ENCODE measurements around the gene MARF1. TPM values are rescaled to one million over a fixed set of nuclear protein-coding genes. Genes with fewer than 3 reads are reported as not detected.

Gene MARF1
- total RNA-seq, 1 experiment from 2014 or later = 59.4 TPM

GRCh38 chr16:15613676-15614075, 29.3 kb downstream of the MARF1 start (continued):
- no peak for TF ChIP-seq ATF3 (IDR thresholded peaks at IDR 0.05)

GRCh38 chr16:15611610-15612009, 31.3 kb downstream of the MARF1 start:
- ChIA-PET RAD21 (ENCODE audit: low non-redundant PET in 1 of 2, low total read pairs in 2 of 2, uncharacterized antibody in 2 of 2, unreplicated experiment in 2 of 2) (no interaction called here), POLR2A (no interaction called here), CTCF (no interaction called here)
- Histone ChIP-seq H4K20me1 (ENCODE audit: insufficient read depth) (no peaks in the 10 kb centered on the region), H3K4me2 (ENCODE audit: low read length) (no peak overlapping the region), H3K27me3 (ENCODE audit: insufficient read depth, low read length) (no peaks in the 10 kb centered on the region), H3K79me2 (ENCODE audit: insufficient read depth, low read length) (no peaks in the 10 kb centered on the region), H3K4me3 (replicated peaks in 1 of 2; ENCODE audit: low read depth in 1 of 2, low read length in 2 of 2) (no peak overlapping the region), H3K36me3 (ENCODE audit: control insufficient read depth in 1 of 2, insufficient read depth in 2 of 2, low read length in 2 of 2) (peaks cover 17 to 21% of the 10 kb centered on the region in 2 experiments), H3K9me2 (ENCODE audit: insufficient read depth) (no peaks in the 10 kb centered on the region), H3K27ac (ENCODE audit: low read depth, low read length) (no peak overlapping the region), H2AFZ (ENCODE audit: low read depth, low read length, poor library complexity, severe bottlenecking) (no peak overlapping the region), H3K4me1 (ENCODE audit: control insufficient read depth in 1 of 2, insufficient read depth in 2 of 2, low read length in 2 of 2) (peaks cover 14 to 33% of the 10 kb centered on the region in 2 experiments), H3K9ac (ENCODE audit: low read length) (no peak overlapping the region), H3K9me3 (ENCODE audit: control insufficient read depth in 1 of 2, insufficient read depth in 1 of 2, low read depth in 1 of 2, low read length in 2 of 2) (no peaks in the 10 kb centered on the region)
- intact Hi-C loops (cut with micrococcal nuclease) = no loop called here
- no peak for TF ChIP-seq POLR2AphosphoS5 (IDR thresholded peaks at IDR 0.05; ENCODE audit: low read depth, low read length)
- TF ChIP-seq SP1 (IDR thresholded peaks at IDR 0.05; ENCODE audit: low read depth) = no peak
- TF ChIP-seq EZH2phosphoT487 (IDR thresholded peaks at IDR 0.05; ENCODE audit: borderline replicate concordance) = no peak
- no peak for TF ChIP-seq ATF3 (IDR thresholded peaks at IDR 0.05)
- TF ChIP-seq ZFX (IDR thresholded peaks at IDR 0.05) = no peak
- no peak for TF ChIP-seq SIN3A (IDR thresholded peaks at IDR 0.05; ENCODE audit: low read depth)
- no peak for TF ChIP-seq CEBPB (IDR thresholded peaks at IDR 0.05; ENCODE audit: low read depth)
- no peak for TF ChIP-seq EGR1 (IDR thresholded peaks at IDR 0.05; ENCODE audit: low read depth)
- TF ChIP-seq ELF1 (IDR thresholded peaks at IDR 0.05; ENCODE audit: borderline replicate concordance, low read depth) = no peak
- TF ChIP-seq POLR2A (IDR thresholded peaks at IDR 0.05; ENCODE audit: borderline replicate concordance, extremely low read depth, insufficient read depth, insufficient read length) = no peak
- no peak for TF ChIP-seq ZNF274 (IDR thresholded peaks at IDR 0.05; ENCODE audit: low read depth, low read length)
- TF ChIP-seq EZH2 (IDR thresholded peaks at IDR 0.05) = no peak
- no peak for ATAC-seq
- no TSS peak for BruUV-seq (replicated peaks)
- DNase-seq (ENCODE audit: low read depth, low spot score) = no peak

All from HCT116 (cell line).